NCI-H1436 (cell line): ENCODE results near the gene C15orf62.

Experiments used
- DNase-seq: peaks from one replicate; lab custom pipeline; 2025; lab: John Stamatoyannopoulos, UW

The C15orf62 gene

GRCh38 chr15:40819048-40819447, 49.3 kb downstream of the C15orf62 start:
- no peak for DNase-seq

- no peak for DNase-seq
Observed at GRCh38 chr15:40821195-40821594, 51.4 kb downstream of the C15orf62 start.
